Nephron progenitor cell (in vitro differentiated cells): ENCODE data around the gene RAVER2.
A peak's percentile ranks its signal among the peaks of the same experiment; 100 is the strongest.

Source experiments
- DNase-seq: peaks from one replicate; pipeline ENCODE4 v3.0.0; 2021
- H3K27ac Mint-ChIP-seq: 2 replicates; pipeline ENCODE4 v1.8.0; 2021; ENCODE audit warnings: mild to moderate bottlenecking, moderate library complexity, mixed read lengths
- H3K27me3 Mint-ChIP-seq: 2 replicates; pipeline ENCODE4 v1.8.0; 2021; ENCODE audit warnings: mild to moderate bottlenecking, low read depth, mixed read lengths; ENCODE audit not compliant: poor library complexity
- H3K36me3 Mint-ChIP-seq: 2 replicates; pipeline ENCODE4 v1.8.0; 2021; ENCODE audit warnings: low read depth, mixed read lengths
- H3K4me1 Mint-ChIP-seq: 2 replicates; pipeline ENCODE4 v1.8.0; 2021; ENCODE audit warnings: mixed read lengths
- H3K4me3 Mint-ChIP-seq: 2 replicates; pipeline ENCODE4 v1.8.0; 2021; ENCODE audit warnings: mild to moderate bottlenecking, moderate library complexity, mixed read lengths
- H3K9me3 Mint-ChIP-seq: 2 replicates; pipeline ENCODE4 v1.8.0; 2021; ENCODE audit warnings: mild to moderate bottlenecking, moderate library complexity, mixed read lengths
- TF ChIP-seq, protein P1 (sequence below): fragments of 200-600 bp; sonication (generic); IDR thresholded peaks from 2 replicates; pipeline ENCODE4 v1.5.0; 2021; ENCODE audit warnings: antibody characterized with exemption

Gene RAVER2

DNA sequence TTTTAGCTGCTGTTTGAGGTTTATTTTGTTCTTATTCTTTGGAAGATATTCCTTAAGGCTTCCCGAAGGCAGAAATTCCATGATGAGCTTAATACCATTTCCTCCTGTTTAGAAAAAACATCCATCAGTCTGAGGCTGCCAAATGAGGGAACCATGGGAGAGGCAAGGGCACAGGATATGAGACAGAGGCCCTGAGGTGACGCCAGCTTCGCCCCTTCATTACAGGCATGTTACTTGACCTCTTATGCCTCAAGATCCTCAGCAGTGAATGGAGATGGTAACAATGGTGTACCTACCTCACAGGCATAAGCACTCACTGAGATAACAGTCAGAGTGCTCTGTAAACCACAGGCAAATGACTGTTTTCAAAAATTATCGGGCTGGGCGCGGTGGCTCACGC, 93.6 kb downstream of the RAVER2 start:
- peaks cover 38% of the 10 kb centered on the region for H3K36me3 Mint-ChIP-seq
- no peak overlapping the region for H3K4me3 Mint-ChIP-seq
- H3K27ac Mint-ChIP-seq, result peak overlapping the region; percentile 12

DNA sequence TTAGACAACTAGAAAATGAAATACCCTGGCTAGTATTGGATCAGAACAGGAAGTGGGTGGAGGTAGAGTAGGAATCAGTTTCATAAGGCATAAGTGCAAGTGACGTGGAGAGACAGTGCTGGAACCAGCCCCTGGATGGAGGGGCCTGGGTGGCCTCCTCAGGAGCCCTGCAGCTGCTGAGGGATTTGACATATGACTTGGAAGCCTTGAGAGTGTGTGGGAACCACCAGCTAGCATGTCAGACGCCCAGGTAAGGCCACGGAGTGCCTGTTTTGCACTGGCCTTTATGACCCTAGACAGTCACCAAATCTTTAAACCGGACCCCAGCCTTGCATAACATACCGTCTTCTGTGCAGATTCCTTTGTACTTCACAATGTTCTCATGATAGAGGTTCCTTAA, 94.4 kb downstream of the RAVER2 start:
- Mint-ChIP-seq H3K36me3 (peaks cover 44% of the 10 kb centered on the region), H3K27ac (no peak overlapping the region), H3K27me3 (peaks cover 2% of the 10 kb centered on the region), H3K4me1 (peaks cover 48% of the 10 kb centered on the region), H3K9me3 (no peaks in the 10 kb centered on the region), H3K4me3 (no peak overlapping the region)
- TF ChIP-seq, protein P1, sequence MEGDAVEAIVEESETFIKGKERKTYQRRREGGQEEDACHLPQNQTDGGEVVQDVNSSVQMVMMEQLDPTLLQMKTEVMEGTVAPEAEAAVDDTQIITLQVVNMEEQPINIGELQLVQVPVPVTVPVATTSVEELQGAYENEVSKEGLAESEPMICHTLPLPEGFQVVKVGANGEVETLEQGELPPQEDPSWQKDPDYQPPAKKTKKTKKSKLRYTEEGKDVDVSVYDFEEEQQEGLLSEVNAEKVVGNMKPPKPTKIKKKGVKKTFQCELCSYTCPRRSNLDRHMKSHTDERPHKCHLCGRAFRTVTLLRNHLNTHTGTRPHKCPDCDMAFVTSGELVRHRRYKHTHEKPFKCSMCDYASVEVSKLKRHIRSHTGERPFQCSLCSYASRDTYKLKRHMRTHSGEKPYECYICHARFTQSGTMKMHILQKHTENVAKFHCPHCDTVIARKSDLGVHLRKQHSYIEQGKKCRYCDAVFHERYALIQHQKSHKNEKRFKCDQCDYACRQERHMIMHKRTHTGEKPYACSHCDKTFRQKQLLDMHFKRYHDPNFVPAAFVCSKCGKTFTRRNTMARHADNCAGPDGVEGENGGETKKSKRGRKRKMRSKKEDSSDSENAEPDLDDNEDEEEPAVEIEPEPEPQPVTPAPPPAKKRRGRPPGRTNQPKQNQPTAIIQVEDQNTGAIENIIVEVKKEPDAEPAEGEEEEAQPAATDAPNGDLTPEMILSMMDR, result no peak
- no peak for DNase-seq

More for the DNA sequence above, 93.6 kb downstream of the RAVER2 start:
- Mint-ChIP-seq H3K4me1 (peaks cover 48% of the 10 kb centered on the region), H3K27me3 (peaks cover 2% of the 10 kb centered on the region), H3K9me3 (no peaks in the 10 kb centered on the region)
- TF ChIP-seq, protein P1, result no peak
- no peak for DNase-seq

DNA sequence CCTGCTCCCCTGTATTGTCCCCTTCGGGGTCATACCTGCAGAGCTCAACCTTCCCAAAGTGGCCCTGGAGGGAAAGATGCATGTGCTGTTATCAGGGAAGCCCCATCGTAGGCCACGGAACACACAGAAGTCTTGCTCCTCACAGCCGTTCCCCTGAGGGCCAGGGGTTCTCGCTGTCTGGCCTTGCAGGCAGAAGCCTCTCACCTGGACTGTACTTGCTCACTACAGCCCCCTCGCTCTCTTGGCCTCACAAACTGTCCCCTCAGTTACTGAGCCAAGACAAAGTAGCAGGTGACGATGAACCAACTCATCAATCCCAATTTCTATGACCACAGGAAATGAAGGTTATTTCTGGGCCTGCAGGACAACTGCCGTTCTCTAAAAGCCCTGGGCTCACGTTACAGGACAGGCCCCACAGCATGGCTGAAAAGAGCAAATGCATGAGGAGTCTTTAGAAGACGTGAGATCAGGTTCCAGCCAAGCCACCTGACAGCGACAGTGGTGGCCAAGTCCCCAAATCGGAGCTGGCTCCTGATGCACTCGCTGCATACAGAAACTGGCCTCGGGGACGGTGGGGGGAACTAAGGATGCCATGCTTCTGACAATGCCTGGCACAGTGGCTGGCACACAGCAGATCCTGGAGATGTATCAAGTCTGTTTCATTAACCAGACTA, 95.0 kb downstream of the RAVER2 start:
- H3K27ac Mint-ChIP-seq, result peak overlapping the region; percentile 43
- no peaks in the 10 kb centered on the region for H3K9me3 Mint-ChIP-seq
- no peak for DNase-seq
- no peak overlapping the region for H3K4me3 Mint-ChIP-seq
- TF ChIP-seq, protein P1, result no peak
- H3K27me3 Mint-ChIP-seq, result peaks cover 2% of the 10 kb centered on the region
- H3K36me3 Mint-ChIP-seq, result peaks cover 45% of the 10 kb centered on the region
- H3K4me1 Mint-ChIP-seq, result peaks cover 48% of the 10 kb centered on the region

- H3K27ac Mint-ChIP-seq, result no peak overlapping the region
- H3K4me1 Mint-ChIP-seq, result peaks cover 47% of the 10 kb centered on the region
- peaks cover 45% of the 10 kb centered on the region for H3K36me3 Mint-ChIP-seq
- TF ChIP-seq, protein P1, result no peak
- peaks cover 2% of the 10 kb centered on the region for H3K27me3 Mint-ChIP-seq
- H3K9me3 Mint-ChIP-seq, result no peaks in the 10 kb centered on the region
- DNase-seq, result peak; percentile 61
- H3K4me3 Mint-ChIP-seq, result no peak overlapping the region
Observed at GRCh38 chr1:64841330-64842065, 96.6 kb downstream of the RAVER2 start.

DNA sequence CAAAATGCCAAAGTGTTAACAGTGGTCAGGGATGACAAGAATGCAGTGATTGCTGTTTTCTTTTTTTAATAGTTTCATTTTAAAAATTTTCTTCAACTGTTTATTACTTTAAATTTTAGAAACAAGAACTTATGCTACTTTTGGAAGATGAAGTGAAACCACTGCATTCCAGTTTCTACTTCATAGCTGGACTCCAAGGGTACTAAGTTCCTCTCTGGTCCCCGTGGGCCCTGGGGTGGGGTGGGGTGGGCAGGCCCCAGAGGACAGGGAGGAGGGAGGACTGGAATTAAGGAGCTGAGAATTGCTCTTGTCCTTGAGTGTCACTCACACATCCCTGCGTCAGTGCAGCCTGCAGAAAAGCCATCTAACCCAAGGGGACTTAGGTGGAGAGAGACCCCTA, 97.3 kb downstream of the RAVER2 start:
- Mint-ChIP-seq H3K9me3 (no peaks in the 10 kb centered on the region), H3K36me3 (peaks cover 39% of the 10 kb centered on the region), H3K4me1 (peaks cover 39% of the 10 kb centered on the region), H3K4me3 (no peak overlapping the region), H3K27me3 (no peaks in the 10 kb centered on the region), H3K27ac (no peak overlapping the region)
- DNase-seq, result no peak
- TF ChIP-seq, protein P1, result no peak

DNA sequence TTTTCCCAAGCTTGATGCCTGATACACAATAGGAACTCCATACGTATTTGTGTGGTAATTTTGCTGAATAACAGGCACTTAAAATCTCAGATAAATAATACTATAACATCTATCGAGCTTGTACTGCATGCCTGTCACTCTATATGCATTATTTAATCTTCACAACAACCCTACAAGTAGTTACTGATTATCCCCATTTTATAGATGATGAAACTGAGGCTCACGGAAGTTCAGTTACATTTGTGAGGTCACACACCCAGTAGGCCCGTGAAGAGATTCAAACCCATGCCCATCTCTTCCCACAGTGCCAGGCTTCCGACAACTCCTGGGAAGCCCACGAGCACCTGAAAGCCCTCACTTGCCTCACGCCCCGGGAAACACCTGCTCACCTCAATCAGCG, 98.8 kb downstream of the RAVER2 start:
- Mint-ChIP-seq H3K27ac (no peak overlapping the region), H3K4me3 (no peak overlapping the region)
- DNase-seq, result no peak

More for the DNA sequence above, 98.8 kb downstream of the RAVER2 start:
- no peaks in the 10 kb centered on the region for H3K27me3 Mint-ChIP-seq
- no peaks in the 10 kb centered on the region for H3K9me3 Mint-ChIP-seq
- H3K4me1 Mint-ChIP-seq, result peaks cover 38% of the 10 kb centered on the region
- peaks cover 29% of the 10 kb centered on the region for H3K36me3 Mint-ChIP-seq
- TF ChIP-seq, protein P1, result no peak
